SK-N-SH (cell line): ENCODE results near the gene DAPK3.

Experiments
- CHD2 ChIP-seq: fragments of 150-350 bp; IDR thresholded peaks from 2 replicates; pipeline ENCODE4 v1.6.1; 2018; ENCODE audit warnings: low read length; ENCODE audit not compliant: partially characterized antibody
- EP300 ChIP-seq, 2 experiments: IDR thresholded peaks; 2 replicates each; pipeline versions ENCODE4 v1.4.0 to v1.6.1; 2012; ENCODE audit warnings: borderline replicate concordance in 1 of 2, low read depth in 1 of 2, low read length in 1 of 2
- EZH2phosphoT487 ChIP-seq: fragments of 200-600 bp; sonication (generic); IDR thresholded peaks from 2 replicates; pipeline ENCODE4 v1.6.1; 2017; ENCODE audit warnings: low read depth, mixed run types, mild to moderate bottlenecking, antibody characterized with exemption, moderate library complexity, borderline replicate concordance
- RAD21 ChIP-seq: IDR thresholded peaks from 2 replicates; pipeline ENCODE4 v1.6.1; 2012; ENCODE audit warnings: mild to moderate bottlenecking, low read length
- RCOR1 ChIP-seq: fragments of 150-350 bp; IDR thresholded peaks from 2 replicates; pipeline ENCODE4 v1.6.1; 2017; ENCODE audit warnings: antibody characterized with exemption, low read length
- RFX5 ChIP-seq: IDR thresholded peaks from 2 replicates; pipeline ENCODE4 v1.6.1; 2012; ENCODE audit warnings: mild to moderate bottlenecking, improper control_type of control experiment, low read length
- RXRA ChIP-seq: IDR thresholded peaks from 2 replicates; pipeline ENCODE4 v1.4.0; 2012; ENCODE audit warnings: low read depth, mild to moderate bottlenecking, borderline replicate concordance
- TF ChIP-seq, protein P1 (sequence below): IDR thresholded peaks from 2 replicates; pipeline ENCODE4 v1.4.0; 2012; ENCODE audit warnings: low read depth, borderline replicate concordance
- TF ChIP-seq, protein P2 (sequence below): fragments of 200-600 bp; sonication (generic); IDR thresholded peaks from 2 replicates; pipeline ENCODE4 v1.6.1; 2017; ENCODE audit warnings: antibody characterized with exemption, mild to moderate bottlenecking, moderate library complexity
- TF ChIP-seq, protein P3 (sequence below): IDR thresholded peaks from 2 replicates; pipeline ENCODE4; 2012

DNA sequence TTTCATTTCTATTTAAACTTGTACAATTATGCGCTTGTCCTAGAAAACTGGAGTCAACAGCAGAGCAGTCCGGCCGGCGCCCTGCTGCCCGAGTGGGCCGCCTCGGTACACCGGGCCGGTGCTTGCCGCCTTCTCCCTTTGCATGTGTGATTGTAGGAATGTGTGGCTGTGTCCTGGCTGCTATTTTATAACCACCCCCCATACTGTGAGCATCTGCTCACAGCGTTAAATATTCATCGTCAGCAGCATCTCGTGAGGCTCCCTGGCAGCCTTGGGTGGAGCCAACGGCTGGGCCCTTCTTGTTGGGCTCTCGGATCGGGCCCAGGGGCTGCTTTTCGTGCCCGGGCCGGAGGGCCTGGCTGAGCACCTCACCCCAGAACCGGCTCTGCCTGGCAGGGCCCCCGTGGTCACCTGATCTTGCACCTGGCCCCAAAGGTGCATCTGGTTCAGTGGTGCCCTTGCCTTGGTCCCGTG is 47.3 kb upstream of the DAPK3 start:
- no peak for TF ChIP-seq RXRA
- TF ChIP-seq RFX5: no peak
- no peak for TF ChIP-seq EZH2phosphoT487
- no peak for TF ChIP-seq EP300 (IDR thresholded peaks at IDR 0.05; ENCODE audit: borderline replicate concordance in 1 of 2, low read depth in 1 of 2, low read length in 1 of 2)
- TF ChIP-seq RAD21: no peak
- TF ChIP-seq, protein P1, sequence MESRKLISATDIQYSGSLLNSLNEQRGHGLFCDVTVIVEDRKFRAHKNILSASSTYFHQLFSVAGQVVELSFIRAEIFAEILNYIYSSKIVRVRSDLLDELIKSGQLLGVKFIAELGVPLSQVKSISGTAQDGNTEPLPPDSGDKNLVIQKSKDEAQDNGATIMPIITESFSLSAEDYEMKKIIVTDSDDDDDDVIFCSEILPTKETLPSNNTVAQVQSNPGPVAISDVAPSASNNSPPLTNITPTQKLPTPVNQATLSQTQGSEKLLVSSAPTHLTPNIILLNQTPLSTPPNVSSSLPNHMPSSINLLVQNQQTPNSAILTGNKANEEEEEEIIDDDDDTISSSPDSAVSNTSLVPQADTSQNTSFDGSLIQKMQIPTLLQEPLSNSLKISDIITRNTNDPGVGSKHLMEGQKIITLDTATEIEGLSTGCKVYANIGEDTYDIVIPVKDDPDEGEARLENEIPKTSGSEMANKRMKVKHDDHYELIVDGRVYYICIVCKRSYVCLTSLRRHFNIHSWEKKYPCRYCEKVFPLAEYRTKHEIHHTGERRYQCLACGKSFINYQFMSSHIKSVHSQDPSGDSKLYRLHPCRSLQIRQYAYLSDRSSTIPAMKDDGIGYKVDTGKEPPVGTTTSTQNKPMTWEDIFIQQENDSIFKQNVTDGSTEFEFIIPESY: no peak
- TF ChIP-seq, protein P2, sequence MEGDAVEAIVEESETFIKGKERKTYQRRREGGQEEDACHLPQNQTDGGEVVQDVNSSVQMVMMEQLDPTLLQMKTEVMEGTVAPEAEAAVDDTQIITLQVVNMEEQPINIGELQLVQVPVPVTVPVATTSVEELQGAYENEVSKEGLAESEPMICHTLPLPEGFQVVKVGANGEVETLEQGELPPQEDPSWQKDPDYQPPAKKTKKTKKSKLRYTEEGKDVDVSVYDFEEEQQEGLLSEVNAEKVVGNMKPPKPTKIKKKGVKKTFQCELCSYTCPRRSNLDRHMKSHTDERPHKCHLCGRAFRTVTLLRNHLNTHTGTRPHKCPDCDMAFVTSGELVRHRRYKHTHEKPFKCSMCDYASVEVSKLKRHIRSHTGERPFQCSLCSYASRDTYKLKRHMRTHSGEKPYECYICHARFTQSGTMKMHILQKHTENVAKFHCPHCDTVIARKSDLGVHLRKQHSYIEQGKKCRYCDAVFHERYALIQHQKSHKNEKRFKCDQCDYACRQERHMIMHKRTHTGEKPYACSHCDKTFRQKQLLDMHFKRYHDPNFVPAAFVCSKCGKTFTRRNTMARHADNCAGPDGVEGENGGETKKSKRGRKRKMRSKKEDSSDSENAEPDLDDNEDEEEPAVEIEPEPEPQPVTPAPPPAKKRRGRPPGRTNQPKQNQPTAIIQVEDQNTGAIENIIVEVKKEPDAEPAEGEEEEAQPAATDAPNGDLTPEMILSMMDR: no peak
- TF ChIP-seq CHD2: no peak
- no peak for TF ChIP-seq RCOR1
- TF ChIP-seq, protein P3, sequence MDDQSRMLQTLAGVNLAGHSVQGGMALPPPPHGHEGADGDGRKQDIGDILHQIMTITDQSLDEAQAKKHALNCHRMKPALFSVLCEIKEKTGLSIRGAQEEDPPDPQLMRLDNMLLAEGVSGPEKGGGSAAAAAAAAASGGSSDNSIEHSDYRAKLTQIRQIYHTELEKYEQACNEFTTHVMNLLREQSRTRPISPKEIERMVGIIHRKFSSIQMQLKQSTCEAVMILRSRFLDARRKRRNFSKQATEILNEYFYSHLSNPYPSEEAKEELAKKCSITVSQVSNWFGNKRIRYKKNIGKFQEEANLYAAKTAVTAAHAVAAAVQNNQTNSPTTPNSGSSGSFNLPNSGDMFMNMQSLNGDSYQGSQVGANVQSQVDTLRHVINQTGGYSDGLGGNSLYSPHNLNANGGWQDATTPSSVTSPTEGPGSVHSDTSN: no peak
